ENCODE results near the gene ZBTB48.
A peak's percentile ranks its signal among the peaks of the same experiment; 100 is the strongest.
"Not testable (repeated sequence)": the region's sequence is repeated elsewhere in the genome, so short reads cannot be mapped to it uniquely, and the experiment has no call there.

Gene ZBTB48

DNA sequence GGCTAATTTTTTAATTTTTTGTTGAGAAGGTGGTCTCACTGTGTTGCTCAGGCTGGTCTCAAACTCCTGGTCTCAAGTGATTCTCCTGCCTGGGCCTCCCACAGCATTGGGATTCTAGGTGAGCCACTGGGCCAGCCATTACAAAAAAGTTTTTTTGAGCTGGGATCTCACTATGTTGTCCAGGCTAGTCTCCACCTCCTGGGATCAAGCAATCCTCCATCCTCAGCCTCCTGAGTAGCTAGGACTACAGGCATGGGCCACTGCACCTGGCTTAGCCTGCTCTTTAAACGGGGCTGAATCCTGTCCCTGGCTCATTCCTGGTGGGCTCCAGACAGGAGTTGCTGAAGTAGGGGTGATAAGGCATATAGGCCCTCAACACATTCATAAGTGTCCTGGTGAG, 22.2 kb upstream of the ZBTB48 start:
- H3K36me3 Mint-ChIP-seq, result peaks cover 5% of the 10 kb centered on the region
- no peak for ATAC-seq

GRCh38 chr1:6559161-6559560, 20.6 kb upstream of the ZBTB48 start:
- ATAC-seq, result not testable (repeated sequence)

More for the DNA sequence above, 22.2 kb upstream of the ZBTB48 start:
- no peak overlapping the region for H3K27ac Mint-ChIP-seq
- no peaks in the 10 kb centered on the region for H3K9me3 Mint-ChIP-seq
- DNase-seq (ENCODE audit: low spot score in 2 of 2), result no peak
- peaks cover 11% of the 10 kb centered on the region for H3K4me1 Mint-ChIP-seq
- H3K4me3 Mint-ChIP-seq, result no peak overlapping the region

GRCh38 chr1:6560267-6560666, 19.5 kb upstream of the ZBTB48 start:
- H3K4me3 Mint-ChIP-seq, result no peak overlapping the region
- no peaks in the 10 kb centered on the region for H3K4me1 Mint-ChIP-seq
- H3K9me3 Mint-ChIP-seq, result no peaks in the 10 kb centered on the region
- no peaks in the 10 kb centered on the region for H3K36me3 Mint-ChIP-seq
- ATAC-seq, result no peak
- DNase-seq (ENCODE audit: low spot score in 2 of 2), result no peak
- peak overlapping the region; percentile 35 for H3K27ac Mint-ChIP-seq

More at GRCh38 chr1:6559161-6559560, 20.6 kb upstream of the ZBTB48 start:
- H3K27ac Mint-ChIP-seq; H3K9me3 Mint-ChIP-seq; H3K4me3 Mint-ChIP-seq; H3K36me3 Mint-ChIP-seq; H3K4me1 Mint-ChIP-seq; DNase-seq (ENCODE audit: low spot score in 2 of 2): not testable (repeated sequence)

- no peak overlapping the region for H3K27ac Mint-ChIP-seq
Observed at GRCh38 chr1:6569033-6569432, 10.8 kb upstream of the ZBTB48 start.

GRCh38 chr1:6570100-6570499, 9.7 kb upstream of the ZBTB48 start:
- DNase-seq (ENCODE audit: low spot score in 2 of 2) (no peak), ATAC-seq (no peak)
- Mint-ChIP-seq H3K9me3 (no peaks in the 10 kb centered on the region), H3K36me3 (no peaks in the 10 kb centered on the region), H3K4me3 (no peak overlapping the region), H3K27ac (no peak overlapping the region), H3K4me1 (no peaks in the 10 kb centered on the region)

More at GRCh38 chr1:6569033-6569432, 10.8 kb upstream of the ZBTB48 start:
- no peaks in the 10 kb centered on the region for H3K9me3 Mint-ChIP-seq
- no peaks in the 10 kb centered on the region for H3K4me1 Mint-ChIP-seq
- no peaks in the 10 kb centered on the region for H3K36me3 Mint-ChIP-seq
- no peak for ATAC-seq
- DNase-seq (ENCODE audit: low spot score in 2 of 2), result no peak
- H3K4me3 Mint-ChIP-seq, result no peak overlapping the region

DNA sequence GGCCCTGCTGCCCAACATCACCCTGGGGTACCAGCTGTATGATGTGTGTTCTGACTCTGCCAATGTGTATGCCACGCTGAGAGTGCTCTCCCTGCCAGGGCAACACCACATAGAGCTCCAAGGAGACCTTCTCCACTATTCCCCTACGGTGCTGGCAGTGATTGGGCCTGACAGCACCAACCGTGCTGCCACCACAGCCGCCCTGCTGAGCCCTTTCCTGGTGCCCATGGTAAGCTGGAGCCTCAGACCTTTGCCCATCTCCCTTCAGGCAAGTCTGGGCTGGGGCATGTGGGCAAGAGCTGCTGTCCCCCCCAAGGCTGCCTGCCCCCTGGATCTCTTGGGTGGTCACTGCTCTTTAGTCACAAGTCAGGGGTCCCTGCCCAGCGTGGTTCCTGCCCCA, 8.8 kb upstream of the ZBTB48 start:
- DNase-seq (ENCODE audit: low spot score in 2 of 2), result no peak
- ATAC-seq, result no peak
- Mint-ChIP-seq H3K36me3 (no peaks in the 10 kb centered on the region), H3K4me1 (no peaks in the 10 kb centered on the region), H3K9me3 (no peaks in the 10 kb centered on the region), H3K4me3 (no peak overlapping the region), H3K27ac (no peak overlapping the region)

DNA sequence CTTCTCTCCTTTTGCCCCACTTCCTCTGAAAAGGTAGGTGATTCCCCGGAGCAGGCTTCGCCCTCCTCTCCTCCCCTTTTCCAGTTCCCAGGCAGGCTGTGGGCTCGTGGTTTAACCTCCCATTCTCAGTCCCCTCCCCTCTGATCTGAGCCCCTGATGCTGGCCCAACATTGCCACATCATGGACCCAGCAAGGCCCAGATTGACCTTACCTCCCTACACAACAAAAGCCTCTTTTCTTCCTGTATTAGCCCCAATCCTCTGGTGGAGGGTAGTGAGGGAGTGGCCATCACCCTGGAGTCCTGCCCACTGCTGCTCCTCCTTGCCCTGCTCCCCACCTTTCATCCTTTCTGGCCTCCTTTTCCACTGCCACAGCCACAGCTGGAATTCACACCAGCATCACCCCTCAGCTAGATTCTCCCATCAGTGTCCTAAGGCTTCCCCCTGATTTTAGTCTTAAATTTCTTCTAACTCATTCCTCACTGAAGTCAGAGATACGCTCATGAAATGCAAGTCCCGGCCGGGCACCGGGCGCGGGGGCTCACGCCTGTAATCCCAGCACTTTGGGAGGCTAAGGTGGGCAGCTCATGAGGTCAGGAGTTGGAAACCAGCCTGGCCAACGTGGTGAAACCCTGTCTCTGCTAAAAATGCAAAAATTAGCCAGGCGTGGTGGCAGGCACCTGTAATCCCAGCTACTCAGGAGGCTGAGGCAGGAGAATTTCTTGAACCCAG, 7.0 kb upstream of the ZBTB48 start:
- Mint-ChIP-seq H3K4me3 (no peak overlapping the region), H3K4me1 (no peaks in the 10 kb centered on the region), H3K27ac (peak overlapping the region; percentile 43), H3K36me3 (no peaks in the 10 kb centered on the region), H3K9me3 (no peaks in the 10 kb centered on the region)
- DNase-seq (ENCODE audit: low spot score in 2 of 2) (no peak), ATAC-seq (no peak)

GRCh38 chr1:6574025-6574620, 5.7 kb upstream of the ZBTB48 start:
- H3K36me3 Mint-ChIP-seq, result peaks cover 6% of the 10 kb centered on the region
- ATAC-seq, result no peak
- no peak overlapping the region for H3K4me3 Mint-ChIP-seq
- no peak overlapping the region for H3K27ac Mint-ChIP-seq
- no peaks in the 10 kb centered on the region for H3K9me3 Mint-ChIP-seq
- DNase-seq (ENCODE audit: low spot score in 2 of 2), result no peak
- peaks cover 4% of the 10 kb centered on the region for H3K4me1 Mint-ChIP-seq

DNA sequence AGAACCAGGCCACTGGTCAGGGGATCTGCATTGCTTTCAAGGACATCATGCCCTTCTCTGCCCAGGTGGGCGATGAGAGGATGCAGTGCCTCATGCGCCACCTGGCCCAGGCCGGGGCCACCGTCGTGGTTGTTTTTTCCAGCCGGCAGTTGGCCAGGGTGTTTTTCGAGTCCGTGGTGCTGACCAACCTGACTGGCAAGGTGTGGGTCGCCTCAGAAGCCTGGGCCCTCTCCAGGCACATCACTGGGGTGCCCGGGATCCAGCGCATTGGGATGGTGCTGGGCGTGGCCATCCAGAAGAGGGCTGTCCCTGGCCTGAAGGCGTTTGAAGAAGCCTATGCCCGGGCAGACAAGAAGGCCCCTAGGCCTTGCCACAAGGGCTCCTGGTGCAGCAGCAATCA, 5.0 kb upstream of the ZBTB48 start:
- Mint-ChIP-seq H3K27ac (no peak overlapping the region), H3K4me3 (no peak overlapping the region), H3K9me3 (no peaks in the 10 kb centered on the region), H3K36me3 (peaks cover 9% of the 10 kb centered on the region), H3K4me1 (peaks cover 11% of the 10 kb centered on the region)
- no peak for DNase-seq (ENCODE audit: low spot score in 2 of 2)
- ATAC-seq, result no peak

DNA sequence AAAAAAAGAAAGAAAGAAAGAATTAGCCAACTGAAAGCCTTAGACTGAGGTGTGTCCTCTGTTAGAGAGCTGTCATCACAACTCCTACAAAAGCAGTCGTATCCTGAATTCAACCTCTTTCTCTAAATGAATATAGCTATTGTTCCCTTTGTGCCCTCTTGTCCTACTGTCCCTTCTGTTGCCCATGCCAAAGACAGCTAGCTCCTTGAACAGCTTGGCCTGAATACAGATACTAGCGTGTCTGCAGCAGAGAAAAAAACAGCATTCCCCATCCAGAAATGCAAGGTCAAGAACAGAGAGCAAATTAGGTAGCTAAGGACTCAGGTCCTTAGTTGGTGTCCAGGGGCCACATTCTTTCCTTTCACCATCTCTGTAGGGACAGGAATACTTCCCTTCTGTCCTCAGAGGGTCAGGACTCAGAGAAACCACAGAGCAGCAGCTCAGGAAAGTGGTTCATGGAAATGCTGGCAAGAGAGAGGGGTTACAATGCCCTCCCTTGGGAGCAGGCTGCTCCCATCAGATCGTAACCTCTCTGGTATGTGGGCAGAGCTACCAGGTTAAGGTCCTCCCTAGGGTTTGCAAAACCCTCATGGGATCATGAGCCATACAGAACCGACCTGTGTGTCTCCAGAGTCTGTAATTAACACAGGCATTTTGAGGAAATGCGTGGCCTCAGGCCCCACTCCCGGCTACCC, 1.8 kb upstream of the ZBTB48 start:
- no peak for DNase-seq (ENCODE audit: low spot score in 2 of 2)
- Mint-ChIP-seq H3K4me1 (peaks cover 36% of the 10 kb centered on the region), H3K4me3 (no peak overlapping the region)

DNA sequence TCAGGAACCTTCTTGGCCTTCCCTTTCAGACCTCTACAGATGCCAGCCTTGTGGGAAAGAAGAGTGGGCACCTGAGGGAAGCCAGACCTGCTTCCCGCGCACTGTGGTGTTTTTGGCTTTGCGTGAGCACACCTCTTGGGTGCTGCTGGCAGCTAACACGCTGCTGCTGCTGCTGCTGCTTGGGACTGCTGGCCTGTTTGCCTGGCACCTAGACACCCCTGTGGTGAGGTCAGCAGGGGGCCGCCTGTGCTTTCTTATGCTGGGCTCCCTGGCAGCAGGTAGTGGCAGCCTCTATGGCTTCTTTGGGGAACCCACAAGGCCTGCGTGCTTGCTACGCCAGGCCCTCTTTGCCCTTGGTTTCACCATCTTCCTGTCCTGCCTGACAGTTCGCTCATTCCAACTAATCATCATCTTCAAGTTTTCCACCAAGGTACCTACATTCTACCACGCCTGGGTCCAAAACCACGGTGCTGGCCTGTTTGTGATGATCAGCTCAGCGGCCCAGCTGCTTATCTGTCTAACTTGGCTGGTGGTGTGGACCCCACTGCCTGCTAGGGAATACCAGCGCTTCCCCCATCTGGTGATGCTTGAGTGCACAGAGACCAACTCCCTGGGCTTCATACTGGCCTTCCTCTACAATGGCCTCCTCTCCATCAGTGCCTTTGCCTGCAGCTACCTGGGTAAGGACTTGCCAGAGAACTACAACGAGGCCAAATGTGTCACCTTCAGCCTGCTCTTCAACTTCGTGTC, 995 bp upstream of the ZBTB48 start:
- H3K4me1 Mint-ChIP-seq, result peaks cover 36% of the 10 kb centered on the region
- ATAC-seq (no peak), DNase-seq (ENCODE audit: low spot score in 2 of 2) (no peak)
- H3K27ac Mint-ChIP-seq, result peak overlapping the region; percentile 95
- H3K36me3 Mint-ChIP-seq, result peaks cover 22% of the 10 kb centered on the region
- peak overlapping the region; percentile 91 for H3K4me3 Mint-ChIP-seq
- no peaks in the 10 kb centered on the region for H3K9me3 Mint-ChIP-seq

More for the DNA sequence above, 1.8 kb upstream of the ZBTB48 start:
- ATAC-seq, result no peak
- H3K27ac Mint-ChIP-seq, result no peak overlapping the region
- H3K9me3 Mint-ChIP-seq, result no peaks in the 10 kb centered on the region
- H3K36me3 Mint-ChIP-seq, result peaks cover 16% of the 10 kb centered on the region

GRCh38 chr1:6580119-6580592, 362 bp downstream of the ZBTB48 start:
- no peaks in the 10 kb centered on the region for H3K9me3 Mint-ChIP-seq
- H3K4me3 Mint-ChIP-seq, result peak overlapping the region; percentile 91
- H3K36me3 Mint-ChIP-seq, result peaks cover 32% of the 10 kb centered on the region
- ATAC-seq, result no peak
- H3K4me1 Mint-ChIP-seq, result peaks cover 46% of the 10 kb centered on the region
- DNase-seq (ENCODE audit: low spot score in 2 of 2), result peak in 1 of 2 donors; percentile 61
- peak overlapping the region; percentile 95 for H3K27ac Mint-ChIP-seq

DNA sequence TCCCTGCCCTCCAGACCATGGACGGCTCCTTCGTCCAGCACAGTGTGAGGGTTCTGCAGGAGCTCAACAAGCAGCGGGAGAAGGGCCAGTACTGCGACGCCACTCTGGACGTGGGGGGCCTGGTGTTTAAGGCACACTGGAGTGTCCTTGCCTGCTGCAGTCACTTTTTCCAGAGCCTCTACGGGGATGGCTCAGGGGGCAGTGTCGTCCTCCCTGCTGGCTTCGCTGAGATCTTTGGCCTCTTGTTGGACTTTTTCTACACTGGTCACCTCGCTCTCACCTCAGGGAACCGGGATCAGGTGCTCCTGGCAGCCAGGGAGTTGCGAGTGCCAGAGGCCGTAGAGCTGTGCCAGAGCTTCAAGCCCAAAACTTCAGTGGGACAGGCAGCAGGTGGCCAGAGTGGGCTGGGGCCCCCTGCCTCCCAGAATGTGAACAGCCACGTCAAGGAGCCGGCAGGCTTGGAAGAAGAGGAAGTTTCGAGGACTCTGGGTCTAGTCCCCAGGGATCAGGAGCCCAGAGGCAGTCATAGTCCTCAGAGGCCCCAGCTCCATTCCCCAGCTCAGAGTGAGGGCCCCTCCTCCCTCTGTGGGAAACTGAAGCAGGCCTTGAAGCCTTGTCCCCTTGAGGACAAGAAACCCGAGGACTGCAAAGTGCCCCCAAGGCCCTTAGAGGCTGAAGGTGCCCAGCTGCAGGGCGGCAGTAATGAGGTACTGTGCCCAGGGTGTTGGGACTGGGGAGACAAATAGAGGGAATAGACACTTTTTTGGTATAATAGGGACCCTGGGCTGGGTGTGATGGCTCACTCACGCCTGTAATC, 1.0 kb downstream of the ZBTB48 start:
- ATAC-seq, result no peak
- peak overlapping the region; percentile 91 for H3K4me3 Mint-ChIP-seq
- no peak for DNase-seq (ENCODE audit: low spot score in 2 of 2)
- H3K4me1 Mint-ChIP-seq, result peaks cover 48% of the 10 kb centered on the region
- H3K36me3 Mint-ChIP-seq, result peaks cover 33% of the 10 kb centered on the region
- H3K27ac Mint-ChIP-seq, result peak overlapping the region; percentile 95
- no peaks in the 10 kb centered on the region for H3K9me3 Mint-ChIP-seq

GRCh38 chr1:6581561-6582305, 1.9 kb downstream of the ZBTB48 start:
- H3K4me3 Mint-ChIP-seq, result peak overlapping the region; percentile 91
- peaks cover 48% of the 10 kb centered on the region for H3K4me1 Mint-ChIP-seq
- peaks cover 33% of the 10 kb centered on the region for H3K36me3 Mint-ChIP-seq
- no peak for ATAC-seq
- DNase-seq (ENCODE audit: low spot score in 2 of 2), result no peak
- H3K9me3 Mint-ChIP-seq, result no peaks in the 10 kb centered on the region
- peak overlapping the region; percentile 95 for H3K27ac Mint-ChIP-seq
